Endothelial cell of hepatic sinusoid (primary cell): ENCODE measurements around the gene CES5A.
"Not testable (repeated sequence)": the region's sequence is repeated elsewhere in the genome, so short reads cannot be mapped to it uniquely, and the experiment has no call there.

Experiments used
- in situ Hi-C: cut with HindIII; loops from 2 replicates; pipeline ENCODE4 v1.10.0; 2017; ENCODE audit warnings: low sequenced_read_pairs

Gene CES5A, protein sequence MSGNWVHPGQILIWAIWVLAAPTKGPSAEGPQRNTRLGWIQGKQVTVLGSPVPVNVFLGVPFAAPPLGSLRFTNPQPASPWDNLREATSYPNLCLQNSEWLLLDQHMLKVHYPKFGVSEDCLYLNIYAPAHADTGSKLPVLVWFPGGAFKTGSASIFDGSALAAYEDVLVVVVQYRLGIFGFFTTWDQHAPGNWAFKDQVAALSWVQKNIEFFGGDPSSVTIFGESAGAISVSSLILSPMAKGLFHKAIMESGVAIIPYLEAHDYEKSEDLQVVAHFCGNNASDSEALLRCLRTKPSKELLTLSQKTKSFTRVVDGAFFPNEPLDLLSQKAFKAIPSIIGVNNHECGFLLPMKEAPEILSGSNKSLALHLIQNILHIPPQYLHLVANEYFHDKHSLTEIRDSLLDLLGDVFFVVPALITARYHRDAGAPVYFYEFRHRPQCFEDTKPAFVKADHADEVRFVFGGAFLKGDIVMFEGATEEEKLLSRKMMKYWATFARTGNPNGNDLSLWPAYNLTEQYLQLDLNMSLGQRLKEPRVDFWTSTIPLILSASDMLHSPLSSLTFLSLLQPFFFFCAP

DNA sequence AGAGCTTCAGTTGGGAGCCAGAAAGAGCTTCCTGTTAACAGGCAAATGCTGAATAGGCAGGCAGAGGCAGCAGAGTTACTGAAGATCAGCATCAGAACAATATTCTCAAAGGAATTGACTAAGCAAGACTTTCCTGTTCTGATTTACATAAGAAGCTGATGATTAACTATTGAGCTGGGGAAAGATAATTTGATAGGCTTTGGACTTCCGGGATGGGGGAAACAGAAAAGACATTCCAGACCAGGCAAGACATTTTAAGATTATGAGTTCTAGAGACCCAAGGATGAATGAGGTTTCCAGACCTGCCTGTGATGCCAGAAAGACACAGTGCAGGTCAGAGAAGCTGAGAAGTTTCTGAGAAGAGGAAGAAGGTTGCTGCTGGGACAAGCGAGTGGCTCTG is at the start of gene CES5A:
TSS of gene CES5A (minus strand) at position 101 of the 400 bp plus-strand sequence. CDS start 152 bp downstream, outside the sequence.
- in situ Hi-C loops = no loop called here

DNA sequence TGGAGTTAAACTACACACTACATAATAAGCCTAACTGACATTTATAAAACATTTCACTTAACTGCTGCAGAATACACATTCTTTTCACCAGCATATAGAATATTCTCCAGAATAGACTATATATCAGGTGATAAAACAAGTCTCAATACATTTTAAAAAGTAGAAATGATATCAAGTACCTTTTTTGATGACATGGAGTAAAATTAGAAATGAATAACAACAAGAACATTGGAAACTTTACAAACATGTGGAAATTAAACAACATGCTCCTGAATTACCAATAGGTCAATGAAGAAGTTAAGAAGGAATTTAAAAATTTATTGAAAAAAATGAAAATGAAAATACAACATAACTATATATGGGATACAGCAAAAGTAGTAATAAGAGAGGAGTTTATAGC is 47.5 kb upstream of the CES5A start:
- in situ Hi-C loops = no loop called here

DNA sequence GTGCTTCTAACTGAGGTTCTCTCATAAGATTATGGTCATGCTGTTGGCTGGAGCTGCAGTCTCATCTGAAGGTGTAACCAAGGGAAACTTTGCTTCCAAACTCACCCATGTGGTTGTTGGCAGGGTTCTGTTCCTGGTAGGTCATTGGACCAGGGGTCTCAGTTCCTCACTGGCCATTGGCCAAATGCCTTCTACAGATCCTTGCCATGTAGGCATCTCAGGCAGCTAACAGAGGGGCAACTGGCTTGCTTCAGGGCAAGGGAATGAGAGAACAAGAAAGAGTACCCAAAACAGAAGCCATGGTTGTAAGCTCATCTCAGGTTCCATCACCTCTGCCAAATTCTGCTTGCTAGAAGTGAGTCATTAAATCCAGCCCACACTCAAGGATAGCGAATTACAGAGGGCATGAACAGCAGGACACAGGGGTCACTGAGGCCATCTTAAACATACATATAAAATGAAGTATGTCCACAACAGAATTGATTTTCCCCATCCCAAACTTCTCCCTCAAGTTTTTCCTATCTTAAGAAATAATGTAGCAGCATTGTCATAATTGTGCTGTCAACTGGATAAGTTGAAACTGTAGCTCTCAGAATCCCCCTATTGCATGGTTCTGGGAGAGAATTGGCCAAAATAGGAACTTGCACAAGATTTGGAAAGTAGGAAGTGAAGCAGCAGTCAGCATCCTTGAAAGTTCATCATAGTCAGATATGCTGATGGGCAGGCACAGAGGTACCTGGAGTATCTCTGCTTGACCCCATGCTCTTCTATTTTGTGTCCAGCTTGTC is 42.4 kb upstream of the CES5A start:
- in situ Hi-C loops = no loop called here

DNA sequence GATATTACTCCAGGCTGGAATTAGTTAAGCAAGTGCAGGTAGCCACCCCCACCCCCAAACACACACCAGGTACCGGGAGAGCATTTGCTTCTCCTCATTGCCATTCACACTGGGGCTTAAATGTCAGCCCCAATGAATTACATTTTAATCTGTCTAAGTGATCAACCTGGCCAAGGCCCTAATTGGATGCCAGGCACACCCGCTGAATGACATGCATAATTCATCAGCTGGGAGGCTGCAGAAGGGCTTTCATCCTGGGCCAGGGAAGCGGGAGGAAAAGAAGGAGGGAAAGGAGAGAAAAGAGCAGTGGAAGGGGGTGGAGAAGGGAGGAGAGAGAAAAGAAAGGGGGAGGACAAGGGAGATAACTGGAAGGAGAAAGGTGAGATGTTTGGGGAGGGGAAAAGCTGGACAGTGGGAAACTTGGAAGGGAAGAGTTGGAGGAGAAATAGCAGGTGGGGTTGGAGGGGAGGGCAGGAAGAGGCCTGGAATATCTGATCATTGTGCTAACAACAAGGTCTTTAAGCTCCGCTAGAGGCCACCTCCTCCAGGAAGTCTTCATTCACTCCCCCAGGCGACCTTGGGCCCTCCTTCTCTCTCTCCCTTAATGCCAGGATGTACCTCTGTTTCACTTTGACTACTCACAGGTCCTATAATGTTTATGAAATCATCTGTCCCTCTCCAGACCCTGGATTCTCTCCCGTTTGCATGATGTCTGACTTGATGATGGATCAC is 40.1 kb upstream of the CES5A start:
- in situ Hi-C loops = no loop called here

DNA sequence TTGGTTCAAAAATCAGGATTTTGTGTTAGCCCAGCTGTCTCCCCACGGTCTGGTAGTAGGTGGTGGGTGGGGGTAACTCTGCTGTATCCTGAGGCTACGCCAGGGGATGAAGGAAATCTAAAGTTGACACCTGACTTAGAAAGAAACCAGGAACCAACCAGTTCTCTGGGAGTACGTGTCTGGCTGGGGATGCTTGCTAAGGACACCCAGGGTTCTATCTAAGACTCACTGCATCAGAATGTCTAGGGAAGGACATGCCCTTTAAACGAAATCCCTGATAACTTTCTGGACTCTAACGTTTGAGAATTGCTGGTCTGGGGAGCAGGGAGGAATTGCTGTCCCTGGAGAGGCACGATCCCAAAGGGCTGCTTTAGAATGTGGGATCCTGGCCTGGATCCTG is 39.2 kb upstream of the CES5A start:
- in situ Hi-C loops = no loop called here

DNA sequence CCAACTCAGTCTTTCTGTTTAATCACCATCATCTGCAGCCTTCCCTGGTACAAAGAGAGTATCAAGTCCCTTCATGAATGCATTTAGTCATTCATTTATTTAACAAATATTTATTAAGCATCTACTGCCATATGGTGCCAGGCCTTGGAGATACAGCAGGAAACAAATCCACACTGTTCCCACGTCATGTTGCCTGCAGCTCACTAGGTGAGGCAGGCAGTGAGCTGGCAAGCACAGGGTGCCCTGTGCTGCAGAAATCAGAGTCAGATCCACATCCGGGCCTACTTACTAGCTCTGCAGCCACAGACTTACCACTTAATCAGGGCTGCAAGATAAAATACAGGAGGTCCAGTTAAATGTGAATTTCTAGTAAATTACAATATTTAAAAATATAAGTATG is 38.5 kb upstream of the CES5A start:
- in situ Hi-C loops = no loop called here

DNA sequence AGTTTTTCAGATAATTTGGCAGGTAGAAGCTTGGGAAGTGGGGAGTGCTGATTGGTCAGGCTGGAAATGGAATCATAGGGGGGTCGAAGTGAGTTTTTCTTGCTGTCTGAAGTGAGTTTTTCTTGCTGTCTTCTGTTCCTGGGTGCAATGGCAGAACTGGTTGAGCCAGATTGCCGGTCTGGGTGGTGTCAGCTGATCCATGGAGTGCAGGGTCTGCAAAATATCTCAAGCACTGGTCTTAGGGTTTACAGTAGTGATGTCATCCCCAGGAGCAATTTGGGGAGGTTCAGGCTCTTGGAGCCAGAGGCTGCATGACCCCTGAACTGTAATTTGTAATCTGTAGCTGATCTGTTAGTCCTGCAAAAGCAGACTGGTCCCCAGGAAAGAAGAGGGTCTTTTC is 37.9 kb upstream of the CES5A start:
- in situ Hi-C loops = not testable (repeated sequence)

DNA sequence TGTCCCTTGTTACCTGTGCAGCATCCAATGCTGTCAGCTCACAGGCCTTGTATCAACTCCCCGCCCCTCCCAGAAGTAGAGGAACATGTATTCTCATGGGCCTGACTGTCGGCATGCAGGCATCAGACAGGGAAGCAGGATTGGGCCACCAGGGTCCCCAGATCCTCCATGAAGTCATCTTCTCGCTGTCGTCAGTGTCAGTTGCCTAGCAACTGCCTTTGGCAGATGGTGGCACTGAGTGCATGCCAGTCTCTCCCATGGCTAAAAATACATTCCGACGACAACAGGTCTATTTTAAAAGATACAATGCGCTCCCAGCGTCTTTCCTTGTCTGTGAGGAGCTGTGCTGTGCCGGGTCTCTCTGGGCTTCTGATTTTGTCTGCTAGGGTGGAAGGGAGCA is 36.8 kb upstream of the CES5A start:
- in situ Hi-C loops = no loop called here

DNA sequence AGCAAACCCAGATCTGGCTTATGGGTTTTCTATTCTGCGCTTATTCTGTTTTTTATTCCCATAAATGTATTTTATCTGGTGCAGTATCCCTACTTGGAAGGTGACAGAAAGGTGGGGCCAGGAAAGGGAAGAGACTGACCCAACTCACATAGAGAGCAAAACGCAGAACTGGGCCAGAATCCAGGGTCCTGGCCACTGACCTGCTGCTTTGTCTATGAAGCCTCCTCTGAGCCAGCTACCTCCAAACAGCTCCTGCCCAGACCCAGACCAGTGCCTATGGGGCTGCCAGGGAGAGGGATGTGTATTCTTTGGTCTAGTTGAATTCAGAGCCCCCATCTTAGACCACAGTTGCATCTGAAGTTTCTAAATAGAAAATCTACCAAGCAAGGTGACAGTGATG is 36.4 kb upstream of the CES5A start:
- in situ Hi-C loops = no loop called here

DNA sequence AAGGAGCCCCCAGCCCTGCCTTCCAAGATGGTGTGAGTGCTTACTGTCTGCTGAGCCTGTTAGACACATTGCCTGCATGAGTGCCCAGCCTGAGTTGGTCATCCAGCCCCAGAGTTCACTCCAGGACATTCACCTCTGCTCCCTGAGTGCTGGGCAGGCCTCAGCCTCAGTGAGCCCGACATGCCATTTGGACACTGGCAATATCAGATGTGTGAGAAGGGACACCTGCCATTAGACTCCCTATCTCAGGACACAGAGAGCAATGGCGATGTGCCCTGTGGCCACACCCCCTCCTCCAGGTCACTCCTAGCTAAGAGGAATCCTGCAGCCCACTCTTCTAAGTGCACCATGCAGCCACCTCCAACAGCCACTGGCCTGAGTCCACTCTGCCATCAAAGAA is 34.7 kb upstream of the CES5A start:
- in situ Hi-C loops = no loop called here

DNA sequence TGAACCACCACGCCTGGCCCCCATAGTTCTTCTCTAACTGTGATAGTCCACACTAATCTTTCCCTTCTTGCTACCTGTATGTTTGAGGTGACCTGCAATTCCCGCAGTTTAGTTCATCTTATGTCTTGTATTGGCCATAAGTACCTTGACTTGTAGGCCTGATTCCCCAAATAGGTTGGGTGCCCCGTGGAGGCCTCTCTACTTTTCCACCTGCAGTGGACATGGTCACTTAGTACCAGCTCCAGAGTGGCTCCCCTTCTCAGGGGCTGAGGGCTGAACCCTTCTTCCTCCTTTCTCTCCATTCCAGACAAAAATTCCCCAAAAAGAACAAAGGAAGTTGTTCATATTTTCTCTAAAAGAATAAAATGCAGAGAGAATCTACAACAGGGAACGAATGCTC is 33.5 kb upstream of the CES5A start:
- in situ Hi-C loops = no loop called here

DNA sequence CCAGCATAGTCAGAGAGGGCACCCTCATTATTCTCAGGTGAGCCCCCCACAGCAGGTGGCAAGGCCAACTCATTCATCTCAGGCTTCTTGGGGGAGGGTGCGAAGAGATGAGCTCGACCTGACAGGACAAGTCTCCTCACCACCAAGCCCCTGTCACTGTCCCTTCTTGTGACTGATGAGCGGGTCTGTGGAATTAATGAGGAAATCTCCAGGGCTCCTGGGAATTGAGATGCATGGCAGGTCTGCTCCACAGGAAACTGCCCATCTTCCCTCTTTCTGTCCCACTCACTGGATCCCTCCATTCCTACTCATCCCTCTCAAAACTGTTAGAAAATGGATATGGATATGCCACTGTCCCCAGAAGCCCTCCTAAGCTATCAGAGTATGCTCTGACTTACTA is 32.5 kb upstream of the CES5A start:
- in situ Hi-C loops = no loop called here

DNA sequence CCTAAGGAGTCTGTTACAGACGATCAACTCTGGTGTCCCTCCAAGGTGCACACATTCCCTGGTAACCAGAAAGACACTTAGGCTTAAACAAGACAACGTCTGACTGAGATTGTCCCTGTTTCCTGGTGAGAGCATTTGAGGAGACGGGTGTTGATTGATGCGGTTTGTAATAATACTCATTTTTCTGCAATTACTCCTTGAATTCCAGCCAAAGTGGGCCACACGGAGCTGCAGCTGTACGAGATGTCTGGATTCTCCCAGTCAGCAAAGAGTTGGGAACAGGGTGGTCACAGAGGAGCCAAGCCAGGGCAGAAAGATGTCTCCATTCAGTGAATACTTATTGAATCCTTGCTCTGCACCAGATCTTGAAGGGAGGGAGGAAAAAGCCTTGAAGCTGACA is 30.9 kb upstream of the CES5A start:
- in situ Hi-C loops = no loop called here

DNA sequence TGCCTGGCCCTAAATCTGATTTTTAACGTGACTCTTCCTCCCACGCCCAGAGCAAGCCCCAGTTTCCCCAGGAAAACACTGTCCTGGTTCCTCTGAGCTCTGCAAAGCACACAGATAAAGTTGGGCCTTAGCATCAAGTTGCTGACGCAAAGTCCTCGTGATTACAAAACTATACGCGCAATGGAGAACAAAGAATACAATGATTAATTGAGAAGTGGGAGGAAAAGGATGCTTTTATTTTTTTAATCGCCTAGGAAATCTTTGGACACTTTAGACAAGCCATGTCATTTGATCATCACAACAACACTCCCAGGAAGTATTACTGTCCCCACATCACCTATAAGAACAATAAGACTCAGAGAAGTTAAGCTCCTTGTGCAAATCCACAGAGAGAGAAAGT is 30.5 kb upstream of the CES5A start:
- in situ Hi-C loops = no loop called here

DNA sequence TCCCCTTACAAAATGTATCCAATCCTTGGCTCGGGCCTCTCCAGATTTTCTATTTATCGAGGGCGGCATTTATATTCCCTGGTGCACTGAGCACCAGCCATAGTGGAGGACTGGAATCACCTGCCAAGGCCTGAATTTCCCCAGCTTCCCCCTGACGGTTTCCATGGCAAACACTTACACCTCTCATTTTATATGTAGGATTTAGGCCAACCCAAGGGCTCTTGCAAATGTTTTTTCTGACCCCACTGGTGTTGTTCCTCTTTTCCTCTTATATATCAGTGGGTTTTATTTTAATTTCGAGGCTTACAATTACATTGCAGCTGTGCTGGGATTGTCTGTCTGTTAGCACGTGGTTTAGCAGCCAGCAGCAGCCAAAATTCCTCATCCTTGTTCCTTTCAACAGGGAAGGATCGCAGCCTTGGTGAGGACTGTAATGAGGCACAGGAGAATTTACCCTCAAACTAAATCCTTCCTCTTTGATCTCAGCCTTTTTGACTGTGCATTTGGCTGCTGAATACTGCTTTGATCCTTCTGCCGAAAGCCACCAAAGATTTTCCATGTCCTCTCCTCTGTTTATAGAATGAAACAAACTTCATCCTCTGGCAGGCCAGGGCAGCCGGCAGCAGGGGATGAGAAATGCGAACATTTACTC is 26.5 kb upstream of the CES5A start:
- in situ Hi-C loops = no loop called here

DNA sequence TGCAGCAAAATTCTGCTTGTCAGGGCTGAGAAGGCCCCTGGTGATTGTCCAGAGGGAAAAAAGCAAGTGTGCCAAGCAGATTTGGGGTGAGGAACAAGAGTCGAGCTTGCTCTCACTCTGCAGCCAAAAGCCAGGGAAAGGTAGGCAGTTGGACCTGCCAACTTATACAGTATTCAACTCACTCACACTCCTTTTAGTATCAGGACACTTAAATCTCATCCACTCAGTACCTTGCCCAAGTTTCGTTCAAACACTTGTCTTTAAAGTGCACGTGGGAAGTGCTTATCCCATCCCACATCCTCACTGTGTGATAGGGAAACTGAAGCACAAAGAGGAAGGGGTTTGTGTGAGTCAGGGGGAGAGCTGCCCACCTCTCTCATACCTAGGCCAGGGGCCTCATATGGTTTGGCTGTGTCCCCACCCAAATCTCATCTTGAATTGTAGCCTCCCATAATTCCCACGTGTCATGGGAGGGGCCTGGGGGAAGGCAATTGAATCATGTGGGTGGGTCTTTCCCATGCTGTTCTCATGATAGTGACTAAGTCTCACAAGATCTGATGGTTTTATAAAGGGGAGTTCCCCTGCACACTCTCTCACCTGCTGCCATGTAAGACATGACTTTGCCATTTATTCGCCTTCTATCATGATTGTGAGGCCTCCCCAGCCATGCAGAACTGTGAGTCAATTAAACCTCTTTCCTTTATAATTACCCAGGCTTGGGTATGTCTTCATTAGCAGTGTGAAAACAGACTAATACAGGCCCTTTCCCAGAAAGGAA is 25.6 kb upstream of the CES5A start:
- in situ Hi-C loops = no loop called here

DNA sequence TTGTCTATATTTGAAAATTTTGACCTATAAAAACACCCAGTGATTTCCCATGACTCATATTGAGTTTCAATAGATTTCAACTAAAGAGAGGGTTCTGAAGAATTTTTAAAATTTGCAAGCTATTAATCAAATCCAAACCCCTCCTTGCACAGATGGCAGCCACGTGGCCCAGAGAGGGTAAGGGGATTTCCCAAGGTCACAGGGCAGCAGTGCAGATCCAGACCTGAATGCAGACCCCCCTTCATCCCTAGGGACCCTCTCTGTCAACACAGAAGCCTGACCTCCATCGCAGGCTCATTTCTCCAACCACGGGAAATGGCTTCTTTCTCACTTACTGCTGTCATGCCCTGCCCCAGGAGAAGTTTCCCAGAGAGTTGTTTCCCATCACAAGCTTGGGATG is 24.7 kb upstream of the CES5A start:
- in situ Hi-C loops = no loop called here

DNA sequence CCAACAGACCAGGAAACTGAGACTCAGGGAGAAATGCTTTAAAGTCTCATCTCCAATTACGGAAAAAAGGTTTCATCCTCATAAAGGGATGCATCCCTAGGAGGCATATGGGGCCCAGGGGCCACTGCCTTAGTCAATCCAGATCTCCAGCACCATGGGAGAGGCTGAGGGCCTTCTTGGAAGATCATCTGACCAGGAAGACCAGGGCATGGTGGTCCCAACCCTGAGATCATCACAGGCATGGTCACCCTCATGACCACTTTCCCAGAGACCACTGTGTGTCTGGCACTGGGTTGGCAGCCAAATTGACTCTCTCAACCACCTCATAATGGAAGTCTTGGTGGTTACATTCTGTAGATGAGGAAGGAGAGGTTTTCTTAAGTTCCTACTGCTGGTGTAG is 23.4 kb upstream of the CES5A start:
- in situ Hi-C loops = no loop called here

DNA sequence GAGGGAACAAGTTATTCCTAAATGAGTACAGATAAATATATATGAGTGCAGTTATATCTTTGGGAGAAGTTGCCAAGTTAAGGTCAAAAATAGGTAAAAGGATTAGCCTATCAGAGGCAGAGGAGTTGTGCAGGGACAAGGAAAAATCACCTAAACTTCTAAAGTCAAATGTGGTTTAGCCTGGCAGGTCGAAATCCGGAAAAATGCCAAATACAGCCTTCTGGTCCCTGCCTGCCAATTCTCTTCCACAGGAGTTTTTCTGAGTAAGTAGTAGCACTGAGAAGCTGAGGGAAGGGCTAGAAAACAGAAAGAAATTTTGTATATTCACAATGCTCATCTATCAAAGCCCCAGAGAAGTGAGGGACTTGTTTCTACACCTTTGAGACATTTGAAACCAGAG is 17.6 kb upstream of the CES5A start:
- in situ Hi-C loops = no loop called here

DNA sequence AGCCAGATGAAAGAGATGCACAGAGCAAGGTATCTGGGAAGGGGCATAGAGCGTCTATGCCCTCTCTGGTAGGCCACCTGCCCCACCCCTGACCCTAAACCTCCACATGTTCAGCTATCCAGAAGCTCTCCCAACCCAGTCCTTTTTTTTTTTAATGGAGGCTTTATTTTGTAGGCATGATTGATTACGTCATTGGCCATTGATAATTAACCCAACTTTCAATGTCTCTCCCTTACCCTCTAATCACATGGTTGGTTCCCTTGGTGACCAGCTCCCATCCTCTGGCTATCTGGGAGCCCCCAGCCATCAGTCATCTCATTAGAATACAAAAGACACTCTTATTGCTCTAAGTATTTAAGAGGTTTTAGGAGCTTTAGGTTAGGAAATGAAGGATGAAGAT is 14.3 kb upstream of the CES5A start:
- in situ Hi-C loops = no loop called here
